Trophoblast cell (in vitro differentiated cells and primary cell): ENCODE results near the gene CTNS.
A peak's percentile ranks its signal among the peaks of the same experiment; 100 is the strongest.

ENCODE experiments used
- DNase-seq, 2 donors: peaks; one replicate each; pipeline ENCODE4 v3.0.0-alpha.2; 2016
- H2AFZ ChIP-seq: 2 replicates; pipeline ENCODE4 v1.6.1; 2013; ENCODE audit warnings: low read length, moderate library complexity, mild to moderate bottlenecking; ENCODE audit not compliant: insufficient read depth, poor library complexity
- H2AK5ac ChIP-seq: 2 replicates; pipeline ENCODE4 v1.6.1; 2013; ENCODE audit warnings: mild to moderate bottlenecking, low read length
- H2BK120ac ChIP-seq: 2 replicates; pipeline ENCODE4 v1.6.1; 2013; ENCODE audit warnings: low read length, mild to moderate bottlenecking, moderate library complexity; ENCODE audit not compliant: insufficient read depth, poor library complexity
- H2BK12ac ChIP-seq: 2 replicates; pipeline ENCODE4 v1.6.1; 2013; ENCODE audit warnings: mild to moderate bottlenecking, low read length, moderate library complexity
- H2BK5ac ChIP-seq: 2 replicates; pipeline ENCODE4 v1.6.1; 2013; ENCODE audit warnings: low read length, low read depth, moderate library complexity, mild to moderate bottlenecking; ENCODE audit not compliant: poor library complexity
- H3K14ac ChIP-seq: 2 replicates; pipeline ENCODE4 v1.6.1; 2013; ENCODE audit warnings: mild to moderate bottlenecking, low read length
- H3K18ac ChIP-seq: 2 replicates; pipeline ENCODE4 v1.6.1; 2013; ENCODE audit warnings: mild to moderate bottlenecking, low read length
- H3K23ac ChIP-seq: 2 replicates; pipeline ENCODE4 v1.6.1; 2013; ENCODE audit warnings: low read length
- H3K27ac ChIP-seq: 2 replicates; pipeline ENCODE4 v1.5.1; 2013; ENCODE audit warnings: low read depth, mild to moderate bottlenecking, inconsistent platforms, low read length, moderate library complexity
- H3K27me3 ChIP-seq: 2 replicates; pipeline ENCODE4 v1.6.1; 2013; ENCODE audit warnings: inconsistent platforms, mild to moderate bottlenecking, low read length, moderate library complexity; ENCODE audit not compliant: insufficient read depth
- H3K36me3 ChIP-seq, 2 experiments: 1 replicate in 1 of 2; 2 replicates in 1 of 2; pipeline ENCODE4 v1.6.1; 2013; ENCODE audit warnings: low read length in 2 of 2, mild to moderate bottlenecking in 2 of 2, moderate library complexity in 1 of 2; ENCODE audit not compliant: insufficient read depth in 2 of 2, control insufficient read depth in 1 of 2
- H3K4ac ChIP-seq: 2 replicates; pipeline ENCODE4 v1.6.1; 2013; ENCODE audit warnings: low read depth, mild to moderate bottlenecking, low read length, moderate library complexity
- H3K4me1 ChIP-seq, 2 experiments: 1 replicate in 1 of 2; 2 replicates in 1 of 2; pipeline ENCODE4 v1.6.1; 2013; ENCODE audit warnings: low read length in 2 of 2, mild to moderate bottlenecking in 2 of 2, moderate library complexity in 1 of 2; ENCODE audit not compliant: insufficient read depth in 2 of 2, control insufficient read depth in 1 of 2
- H3K4me2 ChIP-seq: 2 replicates; pipeline ENCODE4 v1.6.1; 2013; ENCODE audit warnings: inconsistent platforms, mild to moderate bottlenecking, low read length, moderate library complexity
- H3K4me3 ChIP-seq: 2 replicates; pipeline ENCODE4 v1.5.1; 2013; ENCODE audit warnings: mild to moderate bottlenecking, low read depth, low read length, inconsistent platforms
- H3K79me1 ChIP-seq: one replicate; pipeline ENCODE4 v1.6.1; 2013; ENCODE audit warnings: low read length
- H3K79me2 ChIP-seq: 2 replicates; pipeline ENCODE4 v1.6.1; 2013; ENCODE audit warnings: low read length, mild to moderate bottlenecking; ENCODE audit not compliant: control insufficient read depth, insufficient read depth, poor library complexity
- H3K9ac ChIP-seq: 2 replicates; pipeline ENCODE4 v1.6.1; 2013; ENCODE audit warnings: mild to moderate bottlenecking, low read length
- H3K9me3 ChIP-seq: 2 replicates; pipeline ENCODE4 v1.6.1; 2013; ENCODE audit warnings: low read depth, mild to moderate bottlenecking, control low read depth, inconsistent platforms, low read length; ENCODE audit not compliant: insufficient read depth
- H4K12ac ChIP-seq: 2 replicates; pipeline ENCODE4 v1.6.1; 2013; ENCODE audit warnings: low read depth, mild to moderate bottlenecking, low read length, moderate library complexity
- H4K8ac ChIP-seq: 2 replicates; pipeline ENCODE4 v1.6.1; 2013; ENCODE audit warnings: low read depth, mild to moderate bottlenecking, low read length, moderate library complexity
- H4K91ac ChIP-seq: one replicate; pipeline ENCODE4 v1.6.1; 2013; ENCODE audit warnings: low read depth, mild to moderate bottlenecking, low read length, moderate library complexity
- WGBS: extraction: QIAGEN DNeasy Blood & Tissue Kit; methylation state at CpG from one replicate; pipeline ENCODE4 v1.1.7; 2013; ENCODE audit warnings: missing lambda C conversion rate; ENCODE audit not compliant: insufficient read length, insufficient coverage; ENCODE audit errors: extremely low coverage; 5-methylcytosine and 5-hydroxymethylcytosine counted together

CTNS gene

DNA sequence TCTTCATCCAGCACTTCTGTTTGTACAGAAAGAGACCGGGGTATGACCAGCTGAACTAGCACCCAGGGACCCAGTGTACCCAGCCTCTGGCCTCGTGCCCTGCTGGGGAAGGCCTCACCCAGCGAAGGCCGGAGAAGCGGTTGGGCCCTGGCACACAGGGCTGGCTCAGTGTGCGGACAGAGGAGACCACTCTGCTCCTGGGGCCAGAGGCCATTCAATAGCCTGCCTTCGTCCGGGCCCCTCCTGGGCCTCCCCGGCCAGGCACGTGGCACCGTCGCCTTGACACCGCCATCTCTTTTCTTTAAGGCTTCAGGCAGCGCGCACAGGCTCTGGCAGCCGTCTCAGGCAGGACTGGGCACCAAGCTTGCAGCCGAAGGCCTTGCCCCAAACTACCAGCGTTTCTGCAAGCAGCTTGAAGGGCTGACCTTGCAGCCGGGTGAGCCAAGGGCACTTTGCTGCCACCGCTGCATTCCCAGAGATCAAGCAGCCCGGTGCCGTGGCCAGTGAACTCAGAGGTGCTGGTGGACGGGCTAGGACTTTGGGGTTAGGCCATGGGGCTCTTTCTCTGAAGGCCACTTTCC, 23.8 kb downstream of the CTNS start:
- Histone ChIP-seq H3K79me2 (no peaks in the 10 kb centered on the region), H3K9me3 (no peaks in the 10 kb centered on the region), H2AK5ac (no peak overlapping the region), H2BK5ac (no peak overlapping the region), H3K4ac (no peak overlapping the region), H4K12ac (no peak overlapping the region), H2BK12ac (no peak overlapping the region), H3K79me1 (no peaks in the 10 kb centered on the region), H4K8ac (no peak overlapping the region), H4K91ac (no peak overlapping the region), H3K14ac (no peak overlapping the region), H3K4me2 (no peak overlapping the region), H3K27ac (no peak overlapping the region), H2AFZ (no peak overlapping the region), H3K9ac (no peak overlapping the region), H3K4me3 (no peak overlapping the region), H2BK120ac (no peak overlapping the region), H3K27me3 (no peaks in the 10 kb centered on the region), H3K4me1 (peaks cover 0 to 7% of the 10 kb centered on the region in 2 experiments), H3K36me3 (peaks cover 35 to 46% of the 10 kb centered on the region in 2 experiments), H3K23ac (no peak overlapping the region), H3K18ac (no peak overlapping the region)
- no CpG with 5 or more reads among the region's 23 CpGs for WGBS
- no peak for DNase-seq

DNA sequence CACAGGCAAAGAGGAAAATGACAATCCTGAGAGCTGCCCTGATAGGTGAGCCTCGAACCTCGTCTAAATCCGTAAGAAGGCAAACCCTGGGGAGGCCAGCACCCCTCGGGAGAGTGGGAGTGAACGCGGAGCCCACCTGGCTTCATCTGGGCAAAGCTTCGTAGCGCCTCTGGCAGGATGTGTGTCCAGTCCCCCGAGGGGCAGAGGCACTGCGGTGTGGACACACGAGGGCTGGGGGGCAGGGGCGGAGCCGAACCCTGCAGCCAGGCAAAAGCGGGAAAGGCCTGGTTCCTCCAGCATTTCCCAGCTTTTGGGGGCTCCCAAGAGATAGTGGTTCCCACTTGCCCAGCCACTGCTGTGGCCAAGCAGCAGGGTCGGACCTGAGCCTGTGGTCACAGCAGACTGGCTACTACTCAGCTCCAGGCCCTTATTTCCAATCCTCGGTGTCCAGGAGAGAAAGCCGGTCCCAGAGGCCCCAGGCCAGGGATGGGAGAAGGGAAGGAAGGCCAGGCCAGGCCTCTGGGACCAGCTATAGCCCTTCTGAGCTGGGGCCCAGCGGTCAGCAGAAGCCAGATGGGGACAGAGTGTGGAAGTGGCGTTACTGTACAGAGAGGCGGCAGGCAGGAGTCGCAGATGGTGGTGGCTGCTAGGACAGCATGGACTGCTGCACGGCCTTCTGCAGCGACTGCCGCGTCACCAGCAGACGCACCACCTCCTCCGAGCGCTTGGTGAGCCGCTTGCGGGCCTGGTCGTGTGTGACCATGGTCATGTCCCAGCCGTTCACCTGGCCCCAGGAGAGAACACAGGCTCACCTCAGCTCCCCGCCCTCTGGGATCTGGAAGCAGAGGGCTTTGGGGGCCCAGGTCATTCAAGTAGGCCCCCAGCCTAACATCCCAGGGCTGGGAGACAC, 26.8 kb downstream of the CTNS start:
- H3K36me3 ChIP-seq, result peaks cover 43 to 53% of the 10 kb centered on the region in 2 experiments
- H2BK12ac ChIP-seq, result no peak overlapping the region
- H3K4me1 ChIP-seq, result peaks cover 7 to 21% of the 10 kb centered on the region in 2 experiments
- H4K91ac ChIP-seq, result no peak overlapping the region
- H3K14ac ChIP-seq, result no peak overlapping the region
- no peak overlapping the region for H4K12ac ChIP-seq
- H3K79me1 ChIP-seq, result peaks cover 10% of the 10 kb centered on the region
- H3K27ac ChIP-seq, result no peak overlapping the region
- H3K9ac ChIP-seq, result no peak overlapping the region
- H2BK5ac ChIP-seq, result no peak overlapping the region
- no peak overlapping the region for H2BK120ac ChIP-seq
- H3K9me3 ChIP-seq, result no peaks in the 10 kb centered on the region
- H3K27me3 ChIP-seq, result no peaks in the 10 kb centered on the region
- no CpG with 5 or more reads among the region's 33 CpGs for WGBS
- H3K4ac ChIP-seq, result no peak overlapping the region
- no peak overlapping the region for H3K4me2 ChIP-seq
- no peak for DNase-seq
- H3K18ac ChIP-seq, result no peak overlapping the region
- H4K8ac ChIP-seq, result no peak overlapping the region
- no peak overlapping the region for H3K23ac ChIP-seq
- H3K79me2 ChIP-seq, result peaks cover 17% of the 10 kb centered on the region
- peak overlapping the region; percentile 39 for H3K4me3 ChIP-seq
- no peak overlapping the region for H2AFZ ChIP-seq
- H2AK5ac ChIP-seq, result no peak overlapping the region

DNA sequence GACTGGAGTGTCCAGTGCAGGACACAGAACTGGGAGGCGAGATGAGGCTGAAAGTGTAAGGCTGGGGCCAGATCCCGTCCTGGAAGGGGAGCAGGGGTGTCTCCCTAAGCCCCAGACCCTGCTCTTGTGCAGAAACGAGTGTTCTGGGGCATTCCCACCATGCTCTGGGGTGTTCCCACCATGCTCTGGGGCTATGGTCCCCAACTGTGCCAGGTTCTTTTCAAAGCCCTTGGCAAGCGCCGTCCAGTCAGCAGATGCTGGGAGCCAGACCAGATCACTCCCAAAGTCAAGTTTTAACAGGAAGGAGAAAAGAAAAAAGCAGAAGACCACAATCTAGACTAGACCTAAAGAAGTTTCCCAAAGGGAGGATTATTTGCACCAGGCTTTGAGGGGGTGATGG, 29.3 kb downstream of the CTNS start:
- H3K4ac ChIP-seq, result peak overlapping the region; percentile 77
- H3K4me1 ChIP-seq, result peaks cover 7 to 15% of the 10 kb centered on the region in 2 experiments
- no peak overlapping the region for H4K12ac ChIP-seq
- no peak overlapping the region for H3K14ac ChIP-seq
- no peaks in the 10 kb centered on the region for H3K27me3 ChIP-seq
- peaks cover 15% of the 10 kb centered on the region for H3K79me1 ChIP-seq
- no CpG with 5 or more reads among the region's 5 CpGs for WGBS
- no peak overlapping the region for H4K8ac ChIP-seq
- no peak overlapping the region for H3K4me3 ChIP-seq
- no peak overlapping the region for H2BK5ac ChIP-seq
- no peak overlapping the region for H4K91ac ChIP-seq
- DNase-seq, result no peak
- no peak overlapping the region for H3K27ac ChIP-seq
- H3K9me3 ChIP-seq, result no peaks in the 10 kb centered on the region
- H3K36me3 ChIP-seq, result peaks cover 38 to 42% of the 10 kb centered on the region in 2 experiments
- H2AFZ ChIP-seq, result no peak overlapping the region
- no peak overlapping the region for H3K4me2 ChIP-seq
- H2BK12ac ChIP-seq, result no peak overlapping the region
- no peak overlapping the region for H3K9ac ChIP-seq
- H3K23ac ChIP-seq, result no peak overlapping the region
- peaks cover 23% of the 10 kb centered on the region for H3K79me2 ChIP-seq
- peak overlapping the region; percentile 43 for H3K18ac ChIP-seq
- no peak overlapping the region for H2AK5ac ChIP-seq
- no peak overlapping the region for H2BK120ac ChIP-seq

DNA sequence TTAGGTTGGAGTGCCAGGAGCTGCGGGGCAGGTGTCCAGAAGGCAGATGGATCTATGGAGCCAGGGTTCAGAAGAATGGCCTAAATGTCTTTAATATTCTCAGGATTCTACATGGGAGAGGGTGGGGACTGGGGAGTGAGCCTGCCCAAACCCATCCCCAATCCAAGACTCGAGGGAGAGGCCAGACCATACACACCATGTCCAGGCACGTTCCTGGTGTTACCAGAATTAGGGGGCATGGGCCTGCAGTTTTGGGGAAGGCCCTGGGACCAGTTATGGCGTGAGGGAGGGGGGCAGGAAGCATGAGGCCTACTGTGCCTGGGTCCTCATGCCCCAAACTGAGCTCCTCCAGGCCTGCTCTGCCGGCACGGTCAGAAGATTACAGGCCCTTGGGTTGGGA, 30.0 kb downstream of the CTNS start:
- Histone ChIP-seq H4K8ac (no peak overlapping the region), H3K9me3 (no peaks in the 10 kb centered on the region), H4K91ac (no peak overlapping the region), H2AK5ac (no peak overlapping the region), H2BK12ac (no peak overlapping the region), H3K4ac (peak overlapping the region; percentile 77), H3K79me2 (peaks cover 23% of the 10 kb centered on the region), H4K12ac (no peak overlapping the region), H3K27me3 (no peaks in the 10 kb centered on the region), H3K4me1 (peaks cover 7 to 15% of the 10 kb centered on the region in 2 experiments), H3K14ac (peak overlapping the region; percentile 40), H3K4me3 (no peak overlapping the region), H3K9ac (peak overlapping the region; percentile 49), H3K23ac (no peak overlapping the region), H3K4me2 (peak overlapping the region; percentile 17), H3K18ac (peak overlapping the region; percentile 89), H2AFZ (peak overlapping the region; percentile 19), H3K27ac (no peak overlapping the region), H2BK120ac (no peak overlapping the region), H2BK5ac (peak overlapping the region; percentile 1), H3K36me3 (peaks cover 38 to 40% of the 10 kb centered on the region in 2 experiments), H3K79me1 (peaks cover 15% of the 10 kb centered on the region)
- no peak for DNase-seq
- no CpG with 5 or more reads among the region's 6 CpGs for WGBS
